ENCODE results near the gene FMN2. TPM values are rescaled to one million over a fixed set of nuclear protein-coding genes. Genes with fewer than 3 reads are reported as not detected.

FMN2 gene
- total RNA-seq, 1 experiment from 2014 or later: not detected

GRCh38 chr1:240465531-240465940 is 373.9 kb downstream of the FMN2 start:
- H3K79me2 ChIP-seq (ENCODE audit: low read depth): no peaks in the 10 kb centered on the region
- TF ChIP-seq CTCF (conservative IDR thresholded peaks at IDR 0.05) (no peak), EZH2 (IDR thresholded peaks at IDR 0.05; ENCODE audit: low read depth) (no peak)
- H3F3A ChIP-seq (ENCODE audit: insufficient read depth, low read depth): no peaks in the 10 kb centered on the region
- no peak overlapping the region for H3K4me3 ChIP-seq
- no TSS peak for BruUV-seq (replicated peaks)
- CTCF ChIA-PET: no interaction called here
- H3K4me1 ChIP-seq (replicated peaks; ENCODE audit: insufficient read depth): no peaks in the 10 kb centered on the region
- no peaks in the 10 kb centered on the region for H4K20me1 ChIP-seq (ENCODE audit: insufficient read depth)
- H3K27ac ChIP-seq: no peak overlapping the region
- POLR2A ChIA-PET (ENCODE audit: unreplicated experiment): no interaction called here
- no peak overlapping the region for H3K4me2 ChIP-seq
- H3K9me3 ChIP-seq (ENCODE audit: insufficient read depth, low read depth): no peaks in the 10 kb centered on the region
- no peak overlapping the region for H2AFZ ChIP-seq
- no peak for DNase-seq
- no peaks in the 10 kb centered on the region for H3K9me2 ChIP-seq (ENCODE audit: insufficient read depth)
- H3K36me3 ChIP-seq (ENCODE audit: low read depth): no peaks in the 10 kb centered on the region
- H3K27me3 ChIP-seq (ENCODE audit: insufficient read depth, low read depth): peaks cover 38% of the 10 kb centered on the region
- intact Hi-C loops (cut with micrococcal nuclease; ENCODE audit: unreplicated experiment): no loop called here

- Histone ChIP-seq H3K27ac (no peak overlapping the region), H3K79me2 (ENCODE audit: low read depth) (no peaks in the 10 kb centered on the region), H3K4me2 (no peak overlapping the region), H3K9me2 (ENCODE audit: insufficient read depth) (no peaks in the 10 kb centered on the region), H2AFZ (no peak overlapping the region), H3K27me3 (ENCODE audit: insufficient read depth, low read depth) (peaks cover 38% of the 10 kb centered on the region), H3K4me3 (no peak overlapping the region), H3F3A (ENCODE audit: insufficient read depth, low read depth) (no peaks in the 10 kb centered on the region), H3K36me3 (ENCODE audit: low read depth) (no peaks in the 10 kb centered on the region), H4K20me1 (ENCODE audit: insufficient read depth) (no peaks in the 10 kb centered on the region), H3K9me3 (ENCODE audit: insufficient read depth, low read depth) (no peaks in the 10 kb centered on the region), H3K4me1 (replicated peaks; ENCODE audit: insufficient read depth) (no peaks in the 10 kb centered on the region)
- no TSS peak for BruUV-seq (replicated peaks)
- DNase-seq: no peak
- ChIA-PET POLR2A (ENCODE audit: unreplicated experiment) (no interaction called here), CTCF (no interaction called here)
- intact Hi-C loops (cut with micrococcal nuclease; ENCODE audit: unreplicated experiment): no loop called here
- TF ChIP-seq EZH2 (IDR thresholded peaks at IDR 0.05; ENCODE audit: low read depth): no peak
- TF ChIP-seq CTCF (conservative IDR thresholded peaks at IDR 0.05): no peak
Observed at GRCh38 chr1:240466509-240466908, 374.8 kb downstream of the FMN2 start.

- H3K4me2 ChIP-seq: no peak overlapping the region
- no peaks in the 10 kb centered on the region for H3K4me1 ChIP-seq (replicated peaks; ENCODE audit: insufficient read depth)
- H4K20me1 ChIP-seq (ENCODE audit: insufficient read depth): no peaks in the 10 kb centered on the region
- intact Hi-C loops (cut with micrococcal nuclease; ENCODE audit: unreplicated experiment): no loop called here
- ChIA-PET POLR2A (ENCODE audit: unreplicated experiment) (no interaction called here), CTCF (no interaction called here)
- no peak overlapping the region for H2AFZ ChIP-seq
- H3K9me2 ChIP-seq (ENCODE audit: insufficient read depth): no peaks in the 10 kb centered on the region
- H3K27ac ChIP-seq: no peak overlapping the region
- H3F3A ChIP-seq (ENCODE audit: insufficient read depth, low read depth): no peaks in the 10 kb centered on the region
- TF ChIP-seq EZH2 (IDR thresholded peaks at IDR 0.05; ENCODE audit: low read depth) (no peak), CTCF (conservative IDR thresholded peaks at IDR 0.05) (no peak)
- H3K4me3 ChIP-seq: no peak overlapping the region
- H3K27me3 ChIP-seq (ENCODE audit: insufficient read depth, low read depth): peaks cover 44% of the 10 kb centered on the region
- no peaks in the 10 kb centered on the region for H3K9me3 ChIP-seq (ENCODE audit: insufficient read depth, low read depth)
- H3K79me2 ChIP-seq (ENCODE audit: low read depth): no peaks in the 10 kb centered on the region
- H3K36me3 ChIP-seq (ENCODE audit: low read depth): no peaks in the 10 kb centered on the region
- no TSS peak for BruUV-seq (replicated peaks)
- DNase-seq: no peak
Observed at GRCh38 chr1:240467895-240468294, 376.2 kb downstream of the FMN2 start.
